Progenitor cell of endocrine pancreas (in vitro differentiated cells): ENCODE data around the gene TMEM200B. TPM values are rescaled to one million over a fixed set of nuclear protein-coding genes. Genes with fewer than 3 reads are reported as not detected.

Experiments
- DNase-seq: peaks from one replicate; pipeline ENCODE4 v3.0.0; 2021; ENCODE audit warnings: low spot score; ENCODE audit not compliant: unreplicated experiment
- H3K27ac Mint-ChIP-seq: 2 replicates; pipeline ENCODE4 v1.8.0; 2021; ENCODE audit warnings: mild to moderate bottlenecking, moderate library complexity, mixed read lengths
- H3K27me3 Mint-ChIP-seq: 2 replicates; pipeline ENCODE4 v1.8.0; 2021; ENCODE audit warnings: mixed read lengths
- H3K36me3 Mint-ChIP-seq: 2 replicates; pipeline ENCODE4 v1.8.0; 2022; ENCODE audit warnings: mixed read lengths; ENCODE audit not compliant: insufficient read depth
- H3K4me1 Mint-ChIP-seq: 2 replicates; pipeline ENCODE4 v1.8.0; 2021; ENCODE audit warnings: low read depth, mixed read lengths
- H3K4me3 Mint-ChIP-seq: 2 replicates; pipeline ENCODE4 v1.8.0; 2021; ENCODE audit warnings: low read depth, mild to moderate bottlenecking, moderate library complexity, mixed read lengths
- H3K9me3 Mint-ChIP-seq: 2 replicates; pipeline ENCODE4 v1.8.0; 2021; ENCODE audit warnings: low read depth, mixed read lengths
- total RNA-seq: library from RNA; stranded (reverse); gene quantifications from 2 replicates; pipeline ENCODE4 v1.2.1, GENCODE V29; 2021
- TF ChIP-seq, protein P1 (sequence below): fragments of 200-600 bp; sonication (generic); IDR thresholded peaks from one replicate; pipeline ENCODE4 v1.5.0; 2021; ENCODE audit warnings: antibody characterized with exemption, mild to moderate bottlenecking; ENCODE audit not compliant: unreplicated experiment

TMEM200B gene
- total RNA-seq, 1 donor from 2014 or later: 13.3 TPM

DNA sequence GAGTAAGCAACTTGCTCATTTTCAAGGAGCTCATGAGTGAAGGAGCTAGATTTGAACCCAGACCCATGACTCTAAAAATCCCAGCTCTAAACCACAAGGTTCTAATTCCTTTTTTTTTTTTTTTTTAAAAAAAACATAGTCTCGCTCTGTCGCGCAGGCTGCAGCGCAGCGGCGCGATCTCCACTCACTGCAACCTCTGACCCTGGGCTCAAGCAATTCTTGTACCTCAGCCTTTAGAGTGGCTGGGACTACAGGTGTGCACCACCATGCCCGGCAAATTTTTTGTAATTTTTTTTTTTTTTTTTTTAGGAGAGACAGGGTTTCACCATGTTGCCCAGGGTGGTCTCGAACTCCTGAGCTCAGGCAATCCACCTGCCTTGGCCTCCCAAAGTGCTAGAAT lies 44.2 kb upstream of the TMEM200B start:
- DNase-seq: no peak
- Mint-ChIP-seq H3K27ac (no peak overlapping the region), H3K4me1 (peaks cover 33% of the 10 kb centered on the region), H3K9me3 (no peaks in the 10 kb centered on the region), H3K4me3 (no peak overlapping the region), H3K27me3 (no peaks in the 10 kb centered on the region), H3K36me3 (peaks cover 19% of the 10 kb centered on the region)
- TF ChIP-seq, protein P1, sequence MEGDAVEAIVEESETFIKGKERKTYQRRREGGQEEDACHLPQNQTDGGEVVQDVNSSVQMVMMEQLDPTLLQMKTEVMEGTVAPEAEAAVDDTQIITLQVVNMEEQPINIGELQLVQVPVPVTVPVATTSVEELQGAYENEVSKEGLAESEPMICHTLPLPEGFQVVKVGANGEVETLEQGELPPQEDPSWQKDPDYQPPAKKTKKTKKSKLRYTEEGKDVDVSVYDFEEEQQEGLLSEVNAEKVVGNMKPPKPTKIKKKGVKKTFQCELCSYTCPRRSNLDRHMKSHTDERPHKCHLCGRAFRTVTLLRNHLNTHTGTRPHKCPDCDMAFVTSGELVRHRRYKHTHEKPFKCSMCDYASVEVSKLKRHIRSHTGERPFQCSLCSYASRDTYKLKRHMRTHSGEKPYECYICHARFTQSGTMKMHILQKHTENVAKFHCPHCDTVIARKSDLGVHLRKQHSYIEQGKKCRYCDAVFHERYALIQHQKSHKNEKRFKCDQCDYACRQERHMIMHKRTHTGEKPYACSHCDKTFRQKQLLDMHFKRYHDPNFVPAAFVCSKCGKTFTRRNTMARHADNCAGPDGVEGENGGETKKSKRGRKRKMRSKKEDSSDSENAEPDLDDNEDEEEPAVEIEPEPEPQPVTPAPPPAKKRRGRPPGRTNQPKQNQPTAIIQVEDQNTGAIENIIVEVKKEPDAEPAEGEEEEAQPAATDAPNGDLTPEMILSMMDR: no peak

GRCh38 chr1:29166291-29166878 lies 42.7 kb upstream of the TMEM200B start:
- Mint-ChIP-seq H3K4me3 (no peak overlapping the region), H3K27ac (peak overlapping the region; percentile 55), H3K36me3 (peaks cover 11% of the 10 kb centered on the region), H3K4me1 (peaks cover 27% of the 10 kb centered on the region), H3K9me3 (no peaks in the 10 kb centered on the region), H3K27me3 (no peaks in the 10 kb centered on the region)
- DNase-seq: no peak
- TF ChIP-seq, protein P1: no peak

DNA sequence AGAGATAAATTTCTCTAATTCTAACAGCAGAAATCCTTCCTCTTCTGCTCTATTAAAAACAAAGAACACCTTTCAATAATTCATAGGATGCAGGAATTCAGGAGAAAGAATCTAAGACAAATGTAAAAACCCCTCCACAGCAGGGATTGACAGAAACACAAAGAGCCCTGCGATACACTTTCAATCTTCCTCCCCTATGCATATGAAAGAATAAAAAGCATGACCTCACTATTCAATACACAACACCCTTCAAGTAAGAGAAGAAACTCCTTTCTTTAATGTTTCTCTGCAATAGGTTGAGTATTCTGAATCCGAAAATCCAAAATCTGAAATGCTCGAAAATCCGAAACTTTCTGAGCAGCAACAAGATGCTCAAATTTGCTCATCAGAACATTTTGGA lies 40.9 kb upstream of the TMEM200B start:
- Mint-ChIP-seq H3K4me3 (no peak overlapping the region), H3K9me3 (no peaks in the 10 kb centered on the region), H3K27me3 (no peaks in the 10 kb centered on the region), H3K4me1 (peaks cover 21% of the 10 kb centered on the region), H3K36me3 (peaks cover 15% of the 10 kb centered on the region), H3K27ac (peak overlapping the region; percentile 82)
- TF ChIP-seq, protein P1: no peak
- no peak for DNase-seq

DNA sequence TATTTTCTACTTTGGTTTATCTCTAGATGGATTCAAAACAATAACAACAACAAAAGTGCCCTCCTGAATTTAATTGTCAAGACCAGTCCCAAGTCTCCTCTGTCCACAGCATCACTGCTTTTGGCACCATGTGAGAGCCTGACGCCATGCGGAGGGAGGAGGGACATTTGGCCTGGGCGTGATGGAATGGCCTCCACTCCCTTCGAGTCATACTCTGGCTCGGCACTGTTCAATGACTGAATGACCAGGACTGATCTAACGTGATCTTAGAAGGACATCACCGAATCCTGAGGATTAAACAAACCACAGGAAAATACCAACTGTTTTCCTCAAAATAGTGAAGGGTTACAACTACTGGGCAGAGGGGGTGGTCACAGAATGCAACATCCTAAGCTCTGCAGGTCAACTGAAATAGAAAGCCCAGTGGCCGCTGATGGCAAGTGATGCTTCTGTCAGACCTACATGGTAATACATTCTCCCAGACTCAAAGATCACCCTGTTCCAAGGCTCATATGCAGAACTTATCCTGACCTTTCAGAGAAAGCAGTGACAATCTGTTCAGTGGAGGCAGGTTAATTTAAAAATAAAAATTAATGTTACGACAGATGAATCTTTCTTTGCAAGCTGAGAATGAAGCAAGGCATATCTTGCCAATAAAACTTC lies 38.9 kb upstream of the TMEM200B start:
- DNase-seq: no peak
- Mint-ChIP-seq H3K27ac (peak overlapping the region; percentile 67), H3K27me3 (no peaks in the 10 kb centered on the region), H3K36me3 (peaks cover 20% of the 10 kb centered on the region), H3K4me3 (no peak overlapping the region), H3K9me3 (no peaks in the 10 kb centered on the region), H3K4me1 (peaks cover 23% of the 10 kb centered on the region)
- TF ChIP-seq, protein P1: no peak

- H3K27me3 Mint-ChIP-seq: no peaks in the 10 kb centered on the region
- H3K27ac Mint-ChIP-seq: no peak overlapping the region
- H3K4me1 Mint-ChIP-seq: peaks cover 29% of the 10 kb centered on the region
Observed at GRCh38 chr1:29162025-29162424, 38.3 kb upstream of the TMEM200B start.

More at GRCh38 chr1:29162025-29162424, 38.3 kb upstream of the TMEM200B start:
- H3K36me3 Mint-ChIP-seq: peaks cover 22% of the 10 kb centered on the region
- no peak overlapping the region for H3K4me3 Mint-ChIP-seq
- no peaks in the 10 kb centered on the region for H3K9me3 Mint-ChIP-seq
- TF ChIP-seq, protein P1: no peak
- DNase-seq: no peak
